ENCODE data around the gene CBARP. TPM values are rescaled to one million over a fixed set of nuclear protein-coding genes. Genes with fewer than 3 reads are reported as not detected.
"Not testable (repeated sequence)": the region's sequence is repeated elsewhere in the genome, so short reads cannot be mapped to it uniquely, and the experiment has no call there.

Gene CBARP
- total RNA-seq, 1 donor from 2014 or later = 6.2 TPM

DNA sequence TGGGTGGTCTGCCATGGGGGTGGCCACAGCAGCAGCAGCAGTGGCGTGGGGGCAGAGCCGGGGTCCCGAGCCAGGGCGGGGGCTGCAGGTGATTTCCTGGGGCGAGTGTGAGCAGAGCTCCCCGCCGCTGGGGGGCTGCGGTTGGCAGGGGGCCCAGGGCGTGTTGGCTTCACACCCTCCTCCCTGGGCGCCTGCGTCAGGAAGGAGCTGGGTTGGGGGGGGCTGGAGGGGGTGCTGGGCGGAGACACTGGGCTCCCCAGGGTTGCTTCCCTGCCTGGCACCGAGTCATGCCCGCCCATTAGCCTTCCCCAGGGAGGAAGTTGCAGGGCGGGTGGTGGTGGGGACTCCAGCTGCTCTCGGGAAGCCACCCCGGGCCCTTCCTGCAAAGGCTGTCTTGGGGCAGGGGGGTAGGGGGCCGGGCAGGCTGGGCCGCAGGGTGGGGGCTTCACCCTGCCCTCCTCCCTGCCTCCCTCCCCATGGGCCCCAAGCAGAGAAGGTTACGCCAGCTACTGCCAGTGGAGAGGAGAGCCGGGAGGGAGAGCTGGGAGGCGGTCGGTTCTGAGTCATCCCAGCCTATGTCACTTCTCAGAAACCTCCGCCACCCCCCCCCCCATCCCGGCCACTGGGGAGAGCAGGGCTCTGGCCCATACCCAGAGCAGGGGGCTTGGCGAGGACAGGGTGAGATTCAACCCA lies 15.2 kb upstream of the CBARP start:
- peak; percentile 97 for DNase-seq (ENCODE audit: low spot score)

GRCh38 chr19:1252221-1252820 lies 14.5 kb upstream of the CBARP start:
- DNase-seq (ENCODE audit: low spot score) = peak; percentile 97

GRCh38 chr19:1251330-1252220 lies 13.8 kb upstream of the CBARP start:
- DNase-seq (ENCODE audit: low spot score) = no peak

DNA sequence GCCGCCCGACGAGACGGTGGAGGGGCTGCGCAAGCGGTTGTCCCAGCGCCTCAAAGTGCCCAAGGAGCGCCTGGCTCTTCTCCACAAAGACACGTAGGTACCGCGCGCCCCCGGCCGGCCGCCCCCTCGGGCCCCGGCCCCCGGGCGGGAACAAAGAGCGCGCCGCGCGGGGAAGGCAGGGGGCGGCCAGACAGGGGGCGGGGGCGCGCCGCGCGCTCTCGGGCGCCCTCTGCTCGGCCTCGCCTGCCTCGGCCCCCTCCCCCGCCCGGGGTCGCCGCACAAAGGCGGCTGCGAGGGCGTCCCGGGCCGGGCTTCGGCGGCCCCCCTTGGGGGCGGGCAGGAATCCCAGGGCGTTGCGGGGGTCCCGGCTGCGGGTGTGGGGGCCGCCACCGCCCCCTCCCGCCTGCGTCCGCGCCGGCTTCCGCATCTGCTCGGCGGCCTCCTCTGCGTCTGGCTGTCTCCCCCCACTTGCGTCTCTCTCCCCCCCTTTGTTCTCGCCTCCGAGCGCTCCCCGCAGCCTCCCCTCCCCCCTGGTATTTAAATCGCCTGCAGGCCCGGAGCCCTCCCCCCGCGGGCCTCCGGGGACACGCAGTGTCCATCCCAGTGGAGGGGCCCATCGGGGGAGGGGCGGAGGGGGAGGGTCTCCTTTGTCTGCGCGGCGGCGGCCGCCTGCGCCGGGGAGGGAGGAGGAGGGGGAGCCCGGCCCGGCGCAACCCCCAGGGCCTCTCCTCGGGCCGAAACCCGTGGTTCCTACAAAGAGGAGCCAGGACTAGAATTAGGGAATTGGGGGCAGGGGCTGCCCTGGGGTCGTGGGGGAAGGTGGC lies 12.8 kb upstream of the CBARP start:
- no peak for DNase-seq (ENCODE audit: low spot score)

- DNase-seq (ENCODE audit: low spot score) = no peak
Observed at GRCh38 chr19:1249990-1250436, 12.2 kb upstream of the CBARP start.

DNA sequence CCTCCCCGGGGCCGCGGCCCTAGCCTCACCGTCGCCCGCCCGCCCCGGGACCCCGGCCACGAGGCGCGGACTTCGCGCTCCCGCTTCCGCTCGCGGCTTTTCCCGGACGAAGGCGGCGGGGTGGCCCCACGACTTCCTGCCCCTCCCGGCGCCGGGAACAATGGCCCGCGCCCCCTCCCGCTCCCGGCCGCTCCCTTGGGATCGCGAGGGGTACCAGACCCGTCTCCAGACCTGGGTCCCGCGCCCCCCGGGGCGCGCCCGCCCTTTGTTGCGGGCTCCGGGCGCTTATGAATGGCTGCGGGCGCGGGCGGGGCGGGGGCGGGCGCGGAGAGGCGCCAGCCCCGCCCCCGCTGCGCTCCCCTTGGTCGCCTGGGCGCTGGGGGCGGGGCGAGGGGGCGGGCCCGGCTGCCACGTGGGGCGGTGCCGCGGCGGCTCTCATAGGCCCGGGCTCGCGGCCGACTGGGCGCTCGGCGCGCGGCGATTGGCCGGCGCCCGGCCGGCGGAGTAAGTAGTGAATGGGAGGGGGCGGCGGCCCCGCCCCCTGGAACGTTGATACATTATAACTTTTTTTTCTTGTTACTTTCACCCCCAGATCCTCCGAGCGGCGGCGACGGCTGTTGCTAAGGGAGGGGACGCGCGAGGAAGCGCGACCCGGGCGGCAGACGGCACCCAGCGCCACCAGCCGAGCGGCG lies 11.6 kb upstream of the CBARP start:
- peak; percentile 97 for DNase-seq (ENCODE audit: low spot score)

DNA sequence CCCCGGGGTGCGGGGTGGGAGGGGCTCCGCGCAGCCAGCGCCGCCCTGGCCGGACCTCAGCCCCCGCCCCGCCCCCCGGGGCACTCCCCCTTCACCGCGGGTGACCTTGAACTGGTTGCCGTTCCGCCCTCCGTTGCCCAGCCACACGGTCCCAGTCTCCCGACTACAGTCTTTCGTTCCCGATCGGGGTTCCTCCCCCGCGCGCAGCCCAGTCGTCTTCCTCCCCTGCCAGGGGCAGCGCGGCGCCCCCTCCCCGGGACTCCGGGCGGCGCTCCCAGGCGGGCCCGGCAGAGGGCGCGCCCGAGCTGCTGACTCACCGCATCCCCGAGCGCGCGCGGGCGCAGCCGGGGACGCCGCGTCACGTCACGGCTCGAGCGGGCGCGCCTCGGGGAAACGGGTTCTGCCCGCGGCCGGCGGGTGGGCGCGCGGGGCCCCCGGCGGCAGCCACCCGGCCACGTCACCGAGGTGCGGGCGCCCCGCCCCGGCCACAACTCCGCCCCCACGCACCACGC lies 11.0 kb upstream of the CBARP start:
- peak; percentile 95 for DNase-seq (ENCODE audit: low spot score)

GRCh38 chr19:1248139-1248785 lies 10.5 kb upstream of the CBARP start, which contains the start of gene MIDN:
Gene MIDN, plus strand, starts transcription at chr19:1248583. Its CDS starts 1,714 bp downstream, at chr19:1250297.
- DNase-seq (ENCODE audit: low spot score) = peak; percentile 97

DNA sequence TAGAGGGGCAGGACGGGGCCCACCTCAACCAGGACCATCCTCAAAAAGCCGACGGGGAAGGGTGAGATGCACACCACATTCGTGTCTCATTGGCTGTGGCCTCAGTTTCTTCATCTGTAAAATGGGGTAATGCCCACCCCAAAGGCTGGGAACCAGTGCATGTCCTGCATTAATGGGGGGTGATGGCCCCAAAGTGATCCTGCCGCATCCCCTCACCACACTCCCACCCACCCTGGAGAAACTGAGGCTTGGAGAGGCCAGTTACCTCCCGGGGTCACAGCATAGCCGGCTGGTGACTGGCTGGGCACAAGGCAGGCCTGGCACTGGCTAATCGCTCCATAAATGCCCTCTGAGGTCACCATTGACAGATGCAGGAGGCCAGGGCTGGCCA lies 9.9 kb upstream of the CBARP start:
- DNase-seq (ENCODE audit: low spot score) = no peak

- DNase-seq (ENCODE audit: low spot score) = not testable (repeated sequence)
Observed at GRCh38 chr19:1246265-1247087, 8.7 kb upstream of the CBARP start.

- no peak for DNase-seq (ENCODE audit: low spot score)
Observed at GRCh38 chr19:1245494-1246264, 7.9 kb upstream of the CBARP start.

- no peak for DNase-seq (ENCODE audit: low spot score)
Observed at GRCh38 chr19:1244693-1245451, 7.1 kb upstream of the CBARP start.

- no peak for DNase-seq (ENCODE audit: low spot score)
Observed at GRCh38 chr19:1243768-1244692, 6.2 kb upstream of the CBARP start.

- peak; percentile 98 for DNase-seq (ENCODE audit: low spot score)
Observed at GRCh38 chr19:1241417-1242095, 3.8 kb upstream of the CBARP start, which contains the start of gene ATP5F1D. Gene ATP5F1D, plus strand, starts transcription at chr19:1241751. Its CDS starts 100 bp downstream, at chr19:1241851.

DNA sequence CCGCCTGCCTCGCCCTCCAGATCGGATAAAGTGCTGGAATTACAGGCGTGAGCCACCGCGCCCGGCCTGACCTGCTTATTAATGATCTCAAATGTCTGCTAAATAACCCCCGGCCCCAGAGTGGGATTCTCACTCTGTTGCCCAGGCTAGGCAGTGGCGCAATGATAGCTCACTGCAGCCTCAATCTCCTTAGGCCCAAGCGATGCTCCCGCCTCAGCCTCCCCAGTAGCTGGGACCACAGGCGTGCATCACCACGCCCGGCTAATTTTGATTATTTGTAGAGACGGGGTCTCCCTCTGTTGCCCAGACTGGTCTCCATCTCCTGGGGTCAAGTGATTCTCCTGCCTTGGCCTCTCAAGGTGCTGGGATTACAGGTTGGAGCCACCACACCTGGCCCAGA lies 3.1 kb upstream of the CBARP start:
- no peak for DNase-seq (ENCODE audit: low spot score)

Data from mesenteric fat pad (tissue), 1 donor.